COLO829 (cell line): Measurements from ENCODE around the gene FHOD3.

Experiments used
- DNase-seq: peaks from one replicate; pipeline ENCODE4 v3.0.0; 2012; ENCODE audit warnings: low spot score

The FHOD3 gene

GRCh38 chr18:36296650-36297416, 680 bp upstream of the FHOD3 start:
- DNase-seq: peak; percentile 74

GRCh38 chr18:36298126-36298741, 721 bp downstream of the FHOD3 start:
- DNase-seq: no peak

GRCh38 chr18:36299015-36299414, 1.5 kb downstream of the FHOD3 start:
- DNase-seq: no peak

GRCh38 chr18:36300211-36300610, 2.7 kb downstream of the FHOD3 start:
- DNase-seq: no peak

- DNase-seq: no peak
These were observed 4.4 kb downstream of the FHOD3 start for GRCh38 chr18:36301884-36302283.

- no peak for DNase-seq
These were observed 5.2 kb downstream of the FHOD3 start for GRCh38 chr18:36302676-36303075.

DNA sequence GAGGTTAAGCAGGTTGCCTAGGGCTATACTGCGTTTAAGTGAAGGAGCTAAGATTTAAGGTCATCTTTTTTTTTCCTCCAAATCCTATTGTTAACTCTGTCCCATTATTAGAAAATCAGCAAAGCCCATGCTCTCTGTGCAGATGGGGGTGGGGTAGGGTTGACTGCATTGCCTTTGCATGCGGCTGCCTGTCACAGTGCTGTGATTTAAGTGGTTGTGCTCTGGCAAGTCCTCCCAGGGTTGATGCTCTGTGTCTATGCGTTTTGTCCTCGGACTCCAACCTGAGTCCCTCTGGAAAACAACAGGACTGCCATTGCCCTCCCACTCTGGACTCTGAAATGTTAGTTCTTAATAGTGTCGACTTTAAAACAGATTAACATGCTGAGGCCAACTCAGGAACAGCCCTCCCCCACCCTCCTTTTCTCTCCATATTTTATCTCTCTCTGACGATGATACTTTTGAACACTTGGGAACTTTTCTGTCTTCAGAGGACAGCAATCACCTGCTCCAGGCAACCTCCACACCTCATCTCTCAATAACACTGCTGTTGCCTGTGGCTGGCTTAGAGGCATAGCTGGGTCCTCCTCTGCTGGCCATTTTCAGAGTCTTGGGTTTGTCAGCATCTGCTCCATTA, 5.8 kb downstream of the FHOD3 start:
- no peak for DNase-seq

- DNase-seq: no peak
These were observed 7.2 kb downstream of the FHOD3 start for GRCh38 chr18:36304723-36305122.

DNA sequence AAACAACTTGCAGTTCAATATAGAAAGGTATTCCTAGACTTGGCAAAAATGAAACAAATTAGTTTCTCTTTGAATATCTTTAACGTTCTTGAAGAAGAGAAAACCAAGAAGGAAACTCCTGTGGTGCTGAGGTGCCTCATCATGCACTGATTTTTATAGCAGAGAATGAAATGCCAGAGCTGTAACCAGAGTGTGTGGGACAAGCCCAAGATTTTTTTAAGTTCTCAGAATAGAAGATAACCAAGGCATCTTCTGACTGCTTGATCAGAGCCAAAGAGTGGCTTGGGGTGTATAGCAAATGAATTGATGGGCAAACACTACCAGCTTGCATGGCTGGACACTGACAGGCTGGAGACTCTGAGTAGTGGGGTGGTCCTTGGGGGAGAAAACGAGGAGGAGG, 7.9 kb downstream of the FHOD3 start:
- DNase-seq: no peak

GRCh38 chr18:36307513-36307912, 10.0 kb downstream of the FHOD3 start:
- DNase-seq: peak; percentile 17

- no peak for DNase-seq
These were observed 11.4 kb downstream of the FHOD3 start for GRCh38 chr18:36308711-36309435.

- DNase-seq: peak; percentile 17
These were observed 12.2 kb downstream of the FHOD3 start for GRCh38 chr18:36309436-36310391.

DNA sequence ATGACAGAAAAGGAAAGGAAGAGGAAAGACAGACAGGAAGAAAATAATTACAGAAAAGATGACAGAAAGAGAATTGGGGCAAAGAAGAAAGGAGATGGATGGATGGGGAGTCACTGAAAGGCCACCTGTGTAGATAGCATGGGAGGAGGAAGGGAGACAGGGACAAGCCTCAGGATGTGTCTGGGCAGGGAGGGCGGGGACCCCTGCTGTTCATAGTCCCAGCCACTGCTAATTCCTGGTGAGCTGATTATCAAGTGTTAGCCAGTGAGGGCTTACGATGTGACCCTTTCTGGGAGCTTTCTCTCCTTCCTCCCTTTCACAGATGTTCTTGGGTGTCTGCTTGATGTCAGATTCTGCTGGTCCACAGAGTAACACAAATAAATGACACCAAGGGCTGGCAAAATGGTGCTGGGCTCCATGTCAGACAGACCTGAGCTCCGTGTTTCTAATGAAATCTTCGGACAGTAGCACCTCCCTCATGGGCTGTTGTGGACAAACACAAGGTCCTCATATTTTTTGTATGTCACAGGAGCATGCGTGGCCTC, 13.6 kb downstream of the FHOD3 start:
- DNase-seq: no peak

GRCh38 chr18:36312806-36313395, 15.4 kb downstream of the FHOD3 start:
- no peak for DNase-seq

- DNase-seq: no peak
These were observed 16.6 kb downstream of the FHOD3 start for GRCh38 chr18:36314098-36314497.

- no peak for DNase-seq
These were observed 17.2 kb downstream of the FHOD3 start for GRCh38 chr18:36314754-36315153.

DNA sequence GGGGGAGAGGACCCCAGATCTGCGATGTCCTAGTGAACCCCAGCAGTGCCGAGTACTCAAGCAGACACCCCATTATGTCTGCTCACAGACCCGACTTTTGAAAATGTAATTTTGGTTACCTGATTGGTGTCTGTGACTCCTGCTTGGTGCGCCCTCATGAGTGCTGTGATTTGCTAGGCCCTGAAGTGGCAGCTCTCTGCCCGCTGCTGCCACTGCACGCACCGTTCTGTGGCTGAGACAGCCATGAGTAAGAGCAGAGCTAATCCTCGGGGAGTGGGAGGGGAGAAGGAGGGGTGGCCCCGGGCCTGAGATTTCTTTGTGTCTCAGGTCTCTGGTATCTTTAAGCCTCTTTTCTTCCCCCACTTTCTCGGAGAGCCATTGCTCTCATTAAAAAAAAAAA, 18.2 kb downstream of the FHOD3 start:
- DNase-seq: no peak

- DNase-seq: no peak
These were observed 18.7 kb downstream of the FHOD3 start for GRCh38 chr18:36316246-36316645.

- peak; percentile 38 for DNase-seq
These were observed 24.3 kb downstream of the FHOD3 start for GRCh38 chr18:36321658-36322407.

GRCh38 chr18:36322408-36322728, 24.9 kb downstream of the FHOD3 start:
- DNase-seq: no peak
